Measurements from ENCODE around the gene WDFY2. TPM values are rescaled to one million over a fixed set of nuclear protein-coding genes. Genes with fewer than 3 reads are reported as not detected.
A peak's percentile ranks its signal among the peaks of the same experiment; 100 is the strongest.

WDFY2 gene
- total and polyA plus RNA-seq, 10 of the 15 experiments (the other 5 are each of a cell fraction or from before 2014, with no cell fraction given), result 2.1 to 13.0 (median 8.1) TPM

- CTCF ChIA-PET, result interaction anchor here (0.6 kb wide), 1 partner anchor 183 kb away, joined by 4 read pairs; no protein-coding TSS in a partner anchor
- Histone ChIP-seq H3K4me2 (ENCODE audit: control insufficient read depth, insufficient read depth) (no peak overlapping the region), H3K9ac (ENCODE audit: control insufficient read depth, insufficient read depth, low read length) (no peak overlapping the region), H3K36me3 (ENCODE audit: control insufficient read depth in 2 of 2, insufficient read depth in 2 of 2, low read length in 1 of 2) (no peaks in the 10 kb centered on the region), H3K79me2 (ENCODE audit: control insufficient read depth, insufficient read depth, low read length) (no peaks in the 10 kb centered on the region; the same call in 1 of the 2 replicates), H3K27ac (ENCODE audit: control insufficient read depth, insufficient read depth) (no peak overlapping the region), H2AFZ (ENCODE audit: control insufficient read depth, low read depth, low read length) (no peak overlapping the region), H3K9me3 (replicated peaks; ENCODE audit: control insufficient read depth, insufficient read depth, low read length) (no peaks in the 10 kb centered on the region), H3K27me3 (replicated peaks in 1 of 2; ENCODE audit: control insufficient read depth in 2 of 2, insufficient read depth in 2 of 2, low read length in 1 of 2) (no peaks in the 10 kb centered on the region), H3K4me3 (no peak overlapping the region), H4K20me1 (ENCODE audit: control insufficient read depth, insufficient read depth) (no peaks in the 10 kb centered on the region), H3K4me1 (ENCODE audit: control insufficient read depth, insufficient read depth, low read length) (peaks cover 13% of the 10 kb centered on the region)
- DNase-seq (ENCODE audit: low read depth, low spot score), result no peak
- no TSS peak for BruUV-seq (replicated peaks)
- RAD21 ChIA-PET (ENCODE audit: unreplicated experiment), result interaction anchor here (1.1 kb wide), 1 partner anchor 39 kb away, joined by 3 read pairs; no protein-coding TSS in a partner anchor
- FAIRE-seq, result no peak
- 100% methylated on average over 1 of the region's 1 CpG for WGBS (ENCODE audit: insufficient coverage, insufficient replicate concordance, low lambda C conversion rate, missing lambda C conversion rate)
- intact Hi-C loops (cut with micrococcal nuclease; ENCODE audit: unreplicated experiment) (no loop called here), in situ Hi-C loops (cut with MboI) (no loop called here)
- SMC1A ChIA-PET (ENCODE audit: uncharacterized antibody, unreplicated experiment), result interaction anchor here (0.7 to 2.0 kb wide), 6 partner anchors 10 to 119 kb away, joined by 3 to 6 read pairs (median 4); no protein-coding TSS in a partner anchor
- POLR2A ChIA-PET, result interaction anchor here (0.6 to 1.8 kb wide), 3 partner anchors 11 to 186 kb away, joined by 3 to 4 read pairs (median 3); no protein-coding TSS in a partner anchor
- ATAC-seq, result peak; percentile 55
- peak; percentile 73 for TF ChIP-seq JUNB (IDR thresholded peaks at IDR 0.05)
- no peak for TF ChIP-seq CHD1 (IDR thresholded peaks at IDR 0.05; ENCODE audit: low read depth, low read length)
- TF ChIP-seq RUNX3 (IDR thresholded peaks at IDR 0.05; ENCODE audit: low read length), result peak; percentile 35; the same call in 1 of the 2 replicates
- 0 out of 2 replicates have a peak, but pooled peaks have one; percentile 36 for TF ChIP-seq MEF2A (IDR thresholded peaks at IDR 0.05; ENCODE audit: insufficient read depth, low read depth, low read length)
- TF ChIP-seq IRF4 (IDR thresholded peaks at IDR 0.05; ENCODE audit: low read depth, low read length), result peak; percentile 62; the same call in 1 of the 2 replicates
- no peak for TF ChIP-seq BMI1 (IDR thresholded peaks at IDR 0.05; ENCODE audit: borderline replicate concordance)
- TF ChIP-seq, protein P1, sequence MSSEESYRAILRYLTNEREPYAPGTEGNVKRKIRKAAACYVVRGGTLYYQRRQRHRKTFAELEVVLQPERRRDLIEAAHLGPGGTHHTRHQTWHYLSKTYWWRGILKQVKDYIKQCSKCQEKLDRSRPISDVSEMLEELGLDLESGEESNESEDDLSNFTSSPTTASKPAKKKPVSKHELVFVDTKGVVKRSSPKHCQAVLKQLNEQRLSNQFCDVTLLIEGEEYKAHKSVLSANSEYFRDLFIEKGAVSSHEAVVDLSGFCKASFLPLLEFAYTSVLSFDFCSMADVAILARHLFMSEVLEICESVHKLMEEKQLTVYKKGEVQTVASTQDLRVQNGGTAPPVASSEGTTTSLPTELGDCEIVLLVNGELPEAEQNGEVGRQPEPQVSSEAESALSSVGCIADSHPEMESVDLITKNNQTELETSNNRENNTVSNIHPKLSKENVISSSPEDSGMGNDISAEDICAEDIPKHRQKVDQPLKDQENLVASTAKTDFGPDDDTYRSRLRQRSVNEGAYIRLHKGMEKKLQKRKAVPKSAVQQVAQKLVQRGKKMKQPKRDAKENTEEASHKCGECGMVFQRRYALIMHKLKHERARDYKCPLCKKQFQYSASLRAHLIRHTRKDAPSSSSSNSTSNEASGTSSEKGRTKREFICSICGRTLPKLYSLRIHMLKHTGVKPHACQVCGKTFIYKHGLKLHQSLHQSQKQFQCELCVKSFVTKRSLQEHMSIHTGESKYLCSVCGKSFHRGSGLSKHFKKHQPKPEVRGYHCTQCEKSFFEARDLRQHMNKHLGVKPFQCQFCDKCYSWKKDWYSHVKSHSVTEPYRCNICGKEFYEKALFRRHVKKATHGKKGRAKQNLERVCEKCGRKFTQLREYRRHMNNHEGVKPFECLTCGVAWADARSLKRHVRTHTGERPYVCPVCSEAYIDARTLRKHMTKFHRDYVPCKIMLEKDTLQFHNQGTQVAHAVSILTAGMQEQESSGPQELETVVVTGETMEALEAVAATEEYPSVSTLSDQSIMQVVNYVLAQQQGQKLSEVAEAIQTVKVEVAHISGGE (CRISPR knock-in tag; IDR thresholded peaks at IDR 0.05), result no peak
- no peak for TF ChIP-seq SKIL (IDR thresholded peaks at IDR 0.05; ENCODE audit: low read depth, poor library complexity, severe bottlenecking)
- TF ChIP-seq NKRF (conservative IDR thresholded peaks at IDR 0.05), result no peak
- peak; percentile 73 for TF ChIP-seq EED (IDR thresholded peaks at IDR 0.05; ENCODE audit: low read depth)
- no peak for TF ChIP-seq NR2F1 (conservative IDR thresholded peaks at IDR 0.05)
- no peak for TF ChIP-seq ZNF592 (IDR thresholded peaks at IDR 0.05)
- no peak for TF ChIP-seq ZNF622 (IDR thresholded peaks at IDR 0.05)
These were observed 39.9 kb downstream of the WDFY2 start for GRCh38 chr13:51624207-51624606.

Measured in GM12878 (cell line).